ENCODE results near the gene SIVA1.
A peak's percentile ranks its signal among the peaks of the same experiment; 100 is the strongest.

SIVA1 gene

GRCh38 chr14:104800771-104801519 lies 48.0 kb downstream of the SIVA1 start, which contains the start of gene ZBTB42:
Gene ZBTB42, plus strand, starts transcription at chr14:104801101. Its CDS starts 97 bp downstream, at chr14:104801198.
- Histone ChIP-seq H3K4me3 (peak within 1 kb of the TSS; percentile 79), H3K27ac (peak within 1 kb of the TSS; percentile 99)
- no peak for TF ChIP-seq CTCF (IDR thresholded peaks at IDR 0.05)
- no peak for DNase-seq (ENCODE audit: low spot score)

GRCh38 chr14:104801520-104802393 lies 48.8 kb downstream of the SIVA1 start:
- DNase-seq (ENCODE audit: low spot score) = no peak
- TF ChIP-seq CTCF (IDR thresholded peaks at IDR 0.05) = no peak
- Histone ChIP-seq H3K4me3 (peak overlapping the region; percentile 79), H3K27ac (peak overlapping the region; percentile 43 to 99)

GRCh38 chr14:104802394-104803184 lies 49.6 kb downstream of the SIVA1 start:
- no peak for TF ChIP-seq CTCF (IDR thresholded peaks at IDR 0.05)
- Histone ChIP-seq H3K4me3 (no peak overlapping the region), H3K27ac (no peak overlapping the region)
- DNase-seq (ENCODE audit: low spot score) = no peak

- Histone ChIP-seq H3K27ac (no peak overlapping the region), H3K4me3 (no peak overlapping the region)
- TF ChIP-seq CTCF (IDR thresholded peaks at IDR 0.05) = no peak
- no peak for DNase-seq (ENCODE audit: low spot score)
Measured at GRCh38 chr14:104803280-104803911, 50.4 kb downstream of the SIVA1 start.

- H3K4me3 ChIP-seq = no peak overlapping the region
- DNase-seq (ENCODE audit: low spot score) = no peak
- TF ChIP-seq CTCF (IDR thresholded peaks at IDR 0.05) = no peak
- H3K27ac ChIP-seq = no peak overlapping the region
Measured at GRCh38 chr14:104803912-104804410, 51.0 kb downstream of the SIVA1 start.
